Measurements from ENCODE around the gene ANKRD33B. TPM values are rescaled to one million over a fixed set of nuclear protein-coding genes. Genes with fewer than 3 reads are reported as not detected.

ANKRD33B gene
- total and polyA plus RNA-seq, 2 of the 8 experiments (the other 6 are each of a cell fraction or from before 2014, with no cell fraction given): 6.9 to 20.6 TPM

- Histone ChIP-seq H3K23me2 (ENCODE audit: low read depth, low read length) (no peaks in the 10 kb centered on the region), H2BK120ac (replicated peaks; ENCODE audit: low read depth, low read length) (no peak overlapping the region), H3K27me3 (replicated peaks in 1 of 4; ENCODE audit: control insufficient read depth in 3 of 4, extremely low read depth in 1 of 4, insufficient read depth in 3 of 4, low read length in 3 of 4) (peaks cover 0 to 4% (median 1%) of the 10 kb centered on the region in 4 experiments; a peak in 3 of 7 replicates), H3K4ac (replicated peaks; ENCODE audit: insufficient read length, low read depth, low read length) (no peak overlapping the region), H3K79me2 (ENCODE audit: control insufficient read depth in 1 of 2, insufficient read depth in 2 of 2, low read length in 2 of 2) (no peaks in the 10 kb centered on the region), H4K91ac (replicated peaks; ENCODE audit: insufficient read length, low read length) (no peak overlapping the region), H2BK5ac (ENCODE audit: low read depth, low read length) (no peak overlapping the region), H3K27ac (ENCODE audit: low read depth, low read length) (no peak overlapping the region), H3K79me1 (ENCODE audit: low read depth, low read length) (no peaks in the 10 kb centered on the region), H4K5ac (ENCODE audit: insufficient read length, low read depth, low read length) (no peak overlapping the region), H4K8ac (ENCODE audit: extremely low read depth, insufficient read depth, low read length) (no peak overlapping the region), H3K36me3 (ENCODE audit: control insufficient read depth in 2 of 4, insufficient read depth in 4 of 4, low read length in 3 of 4) (no peaks in the 10 kb centered on the region), H2BK15ac (ENCODE audit: low read length) (peak overlapping the region; percentile 3; the same call in 1 of the 2 replicates), H2BK12ac (ENCODE audit: low read depth, low read length) (peak overlapping the region; percentile 62; the same call in 1 of the 2 replicates), H3K4me1 (replicated peaks in 1 of 4; ENCODE audit: control insufficient read depth in 3 of 4, insufficient read depth in 4 of 4, low read length in 3 of 4) (no peaks in the 10 kb centered on the region; a peak in 2 of 7 replicates), H3K9me3 (ENCODE audit: insufficient read depth in 2 of 2, low read depth in 1 of 2, low read length in 1 of 2) (no peaks in the 10 kb centered on the region), H4K20me1 (replicated peaks in 1 of 2; ENCODE audit: control insufficient read depth in 1 of 2, insufficient read depth in 2 of 2, low read length in 2 of 2) (no peaks in the 10 kb centered on the region), H2AK5ac (ENCODE audit: low read depth, low read length) (no peak overlapping the region), H2AFZ (ENCODE audit: low read length) (no peak overlapping the region), H3K4me2 (ENCODE audit: insufficient read depth in 1 of 2, low read depth in 2 of 2, low read length in 2 of 2) (no peak overlapping the region), H3K9ac (replicated peaks in 1 of 4; ENCODE audit: extremely low read depth in 1 of 4, low read depth in 3 of 4, low read length in 3 of 4) (no peak overlapping the region), H3K18ac (ENCODE audit: extremely low read depth, low read length) (no peak overlapping the region), H2BK20ac (ENCODE audit: low read length) (peak overlapping the region; percentile 48; the same call in 1 of the 2 replicates), H3K14ac (ENCODE audit: insufficient read length) (no peak overlapping the region), H3K56ac (replicated peaks; ENCODE audit: insufficient read length, low read depth, low read length) (no peak overlapping the region), H3K23ac (ENCODE audit: insufficient read length) (no peak overlapping the region), H3K4me3 (ENCODE audit: extremely low read depth in 1 of 4, insufficient read depth in 2 of 4, low read depth in 3 of 4, low read length in 4 of 4) (no peak overlapping the region)
- WGBS, 2 experiments (ENCODE audit: extremely low coverage in 1 of 2, insufficient coverage in 1 of 2, insufficient read length in 1 of 2, insufficient replicate concordance in 2 of 2, low coverage in 1 of 2, low lambda C conversion rate in 2 of 2, missing lambda C conversion rate in 1 of 2): 94% methylated on average over 19 of the region's 19 CpGs; no CpG with 5 or more reads in 1 of the 2 experiments
- ChIA-PET CTCF (ENCODE audit: partially characterized antibody) (interaction anchor here (0.6 to 1.1 kb wide), 3 partner anchors 12 to 18 kb away, joined by 3 read pairs; no protein-coding TSS in a partner anchor), POLR2A (ENCODE audit: partially characterized antibody) (interaction anchor here (1.2 kb wide), 1 partner anchor 12 kb away, joined by 3 read pairs; no protein-coding TSS in a partner anchor)
- no peak for TF ChIP-seq SAP30 (IDR thresholded peaks at IDR 0.05; ENCODE audit: insufficient read depth, insufficient replicate concordance, low read length)
- no peak for TF ChIP-seq EZH2 (IDR thresholded peaks at IDR 0.05; ENCODE audit: low read depth, low read length, severe bottlenecking)
- no peak for TF ChIP-seq USF2 (IDR thresholded peaks at IDR 0.05; ENCODE audit: low read length)
- TF ChIP-seq CBX8 (IDR thresholded peaks at IDR 0.05; ENCODE audit: borderline replicate concordance, low read depth, low read length): no peak
- TF ChIP-seq JUND (IDR thresholded peaks at IDR 0.05; ENCODE audit: low read length): no peak
- TF ChIP-seq YY1 (IDR thresholded peaks at IDR 0.05; ENCODE audit: low read depth, low read length): no peak
- TF ChIP-seq POU5F1 (IDR thresholded peaks at IDR 0.05; ENCODE audit: low read depth, low read length): no peak
- FAIRE-seq (no peak), DNase-seq (ENCODE audit: low read depth in 1 of 2, low spot score in 2 of 2) (no peak)
Measured at GRCh38 chr5:10538789-10539686, 24.8 kb upstream of the ANKRD33B start.
